HFFc6 (cell line): ENCODE results near the gene SLC6A1. TPM values are rescaled to one million over a fixed set of nuclear protein-coding genes. Genes with fewer than 3 reads are reported as not detected.
"Not testable (repeated sequence)": the region's sequence is repeated elsewhere in the genome, so short reads cannot be mapped to it uniquely, and the experiment has no call there.

Experiments used
- DNase-seq: peaks from one replicate; pipeline ENCODE4 v3.0.0-alpha.2; 2018
- H3K27ac Mint-ChIP-seq: 2 replicates; pipeline ENCODE4 v1.8.0; 2020; ENCODE audit warnings: mild to moderate bottlenecking, mixed read lengths
- H3K27me3 Mint-ChIP-seq: 2 replicates; pipeline ENCODE4 v1.8.0; 2021; ENCODE audit warnings: mild to moderate bottlenecking, moderate library complexity, mixed read lengths; ENCODE audit not compliant: insufficient read depth
- H3K36me3 Mint-ChIP-seq: 2 replicates; pipeline ENCODE4 v1.8.0; 2021; ENCODE audit warnings: low read depth, mixed read lengths
- H3K4me1 Mint-ChIP-seq: 2 replicates; pipeline ENCODE4 v1.8.0; 2020; ENCODE audit warnings: low read depth, mixed read lengths
- H3K4me3 Mint-ChIP-seq: 2 replicates; pipeline ENCODE4 v1.8.0; 2020; ENCODE audit warnings: mild to moderate bottlenecking, moderate library complexity, mixed read lengths
- H3K9me3 Mint-ChIP-seq: 2 replicates; pipeline ENCODE4 v1.8.0; 2020; ENCODE audit warnings: mild to moderate bottlenecking, mixed read lengths
- CTCF ChIP-seq: fragments of 200-600 bp; sonication (generic); IDR thresholded peaks from 2 replicates; pipeline ENCODE4 v1.5.0; 2021; ENCODE audit warnings: antibody characterized with exemption, mild to moderate bottlenecking
- total RNA-seq, 6 experiments: library from RNA; stranded (reverse); fragmentation: NEBNext Ultra II Directional; extraction: Animal tissue kit (Norgen Biotek cat#: 25700); gene quantifications; 2 replicates in 1 of 6; 3 replicates in 5 of 6; pipeline ENCODE4 v1.2.3, GENCODE V29; 2021

SLC6A1 gene
- total RNA-seq, 6 experiments from 2014 or later, result not detected

DNA sequence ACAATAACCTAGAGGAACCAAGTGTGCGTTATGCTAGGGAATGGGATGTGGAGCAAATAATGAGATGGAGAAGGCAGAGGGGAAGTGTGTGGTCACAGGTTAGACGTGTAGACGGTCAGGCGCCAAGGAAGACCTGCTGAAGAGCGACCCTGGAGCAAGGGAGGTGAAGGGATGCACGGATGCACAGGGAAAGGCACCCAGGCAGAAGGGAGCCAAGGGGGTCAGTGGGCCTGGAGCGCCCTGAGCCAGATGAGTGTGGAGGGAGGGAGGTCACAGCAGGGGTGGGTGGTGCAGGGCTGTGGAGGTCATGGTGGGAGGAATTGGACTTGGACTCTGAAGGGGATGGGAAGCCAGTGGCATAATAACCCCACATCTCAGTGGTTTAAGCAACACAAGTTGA, 70.2 kb downstream of the SLC6A1 start:
- DNase-seq, result no peak
- no peaks in the 10 kb centered on the region for H3K4me1 Mint-ChIP-seq
- peaks cover 23% of the 10 kb centered on the region for H3K9me3 Mint-ChIP-seq
- peaks cover 6% of the 10 kb centered on the region for H3K36me3 Mint-ChIP-seq
- H3K4me3 Mint-ChIP-seq, result no peak overlapping the region
- H3K27me3 Mint-ChIP-seq, result peaks cover 3% of the 10 kb centered on the region
- H3K27ac Mint-ChIP-seq, result no peak overlapping the region
- TF ChIP-seq CTCF, result no peak

GRCh38 chr3:11071096-11071755, 78.7 kb downstream of the SLC6A1 start:
- peaks cover 13% of the 10 kb centered on the region; the same call in 1 of the 2 replicates for H3K27me3 Mint-ChIP-seq
- H3K27ac Mint-ChIP-seq, result no peak overlapping the region
- H3K36me3 Mint-ChIP-seq, result peaks cover 12% of the 10 kb centered on the region
- no peak for TF ChIP-seq CTCF
- no peaks in the 10 kb centered on the region for H3K4me1 Mint-ChIP-seq
- peaks cover 23% of the 10 kb centered on the region for H3K9me3 Mint-ChIP-seq
- DNase-seq, result no peak
- H3K4me3 Mint-ChIP-seq, result no peak overlapping the region

- DNase-seq, result no peak
- Mint-ChIP-seq H3K4me1 (no peaks in the 10 kb centered on the region), H3K27ac (no peak overlapping the region), H3K27me3 (peaks cover 12% of the 10 kb centered on the region; the same call in 1 of the 2 replicates), H3K4me3 (no peak overlapping the region), H3K9me3 (peaks cover 23% of the 10 kb centered on the region), H3K36me3 (peaks cover 12% of the 10 kb centered on the region)
- TF ChIP-seq CTCF, result no peak
Measured at GRCh38 chr3:11072631-11073030, 80.1 kb downstream of the SLC6A1 start.

DNA sequence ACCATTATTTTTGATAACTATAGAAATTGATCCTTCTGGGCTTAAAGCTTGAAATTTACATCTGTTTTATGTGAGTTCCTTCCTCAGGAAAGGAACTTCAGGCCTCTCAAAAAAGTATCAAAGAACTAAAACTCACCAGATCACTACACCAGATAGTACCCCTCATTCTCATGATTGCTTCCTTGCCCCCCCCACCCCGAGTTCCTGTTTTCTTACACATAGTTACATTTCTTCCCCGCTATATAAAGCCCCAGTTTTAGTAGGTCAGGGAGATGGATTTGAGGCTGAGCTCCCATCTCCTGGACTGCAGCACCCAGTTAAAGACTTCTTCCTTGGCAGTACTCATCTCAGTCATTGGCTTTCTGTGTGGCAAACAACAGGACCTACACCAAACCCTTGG, 81.5 kb downstream of the SLC6A1 start:
- Mint-ChIP-seq H3K4me1 (no peaks in the 10 kb centered on the region), H3K4me3 (no peak overlapping the region), H3K9me3 (peaks cover 23% of the 10 kb centered on the region), H3K27ac (no peak overlapping the region), H3K27me3 (peaks cover 12% of the 10 kb centered on the region; the same call in 1 of the 2 replicates), H3K36me3 (peaks cover 12% of the 10 kb centered on the region)
- no peak for DNase-seq
- no peak for TF ChIP-seq CTCF

- H3K36me3 Mint-ChIP-seq, result peaks cover 12% of the 10 kb centered on the region
- H3K4me3 Mint-ChIP-seq, result no peak overlapping the region
- peaks cover 12% of the 10 kb centered on the region; the same call in 1 of the 2 replicates for H3K27me3 Mint-ChIP-seq
- TF ChIP-seq CTCF, result no peak
- H3K9me3 Mint-ChIP-seq, result peaks cover 23% of the 10 kb centered on the region
- no peak overlapping the region for H3K27ac Mint-ChIP-seq
- DNase-seq, result no peak
- no peaks in the 10 kb centered on the region for H3K4me1 Mint-ChIP-seq
Measured at GRCh38 chr3:11074451-11074850, 81.9 kb downstream of the SLC6A1 start.

DNA sequence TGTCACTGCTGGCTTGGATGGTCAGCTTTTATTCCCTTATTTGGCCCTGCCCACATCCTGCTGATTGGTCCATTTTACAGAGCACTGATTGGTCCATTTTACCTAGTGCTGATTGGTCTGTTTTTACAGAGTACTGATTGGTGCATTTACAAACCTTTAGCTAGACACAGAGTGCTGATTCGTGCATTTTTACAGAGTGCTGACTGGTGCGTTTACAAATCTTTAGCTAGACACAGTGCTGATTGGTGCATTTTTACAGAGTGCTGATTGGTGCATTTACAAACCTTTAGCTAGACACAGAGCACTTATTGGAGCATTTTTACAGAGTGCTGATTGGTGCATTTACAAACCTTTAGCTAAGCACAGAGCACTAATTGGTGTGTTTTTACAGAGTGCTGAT, 82.6 kb downstream of the SLC6A1 start:
- H3K27ac Mint-ChIP-seq, H3K4me1 Mint-ChIP-seq, DNase-seq, H3K4me3 Mint-ChIP-seq: not testable (repeated sequence)
- Mint-ChIP-seq H3K36me3 (peaks cover 11% of the 10 kb centered on the region), H3K27me3 (peaks cover 12% of the 10 kb centered on the region; the same call in 1 of the 2 replicates), H3K9me3 (peaks cover 22% of the 10 kb centered on the region)
